ENCODE results near the gene PLSCR4.

PLSCR4 gene

DNA sequence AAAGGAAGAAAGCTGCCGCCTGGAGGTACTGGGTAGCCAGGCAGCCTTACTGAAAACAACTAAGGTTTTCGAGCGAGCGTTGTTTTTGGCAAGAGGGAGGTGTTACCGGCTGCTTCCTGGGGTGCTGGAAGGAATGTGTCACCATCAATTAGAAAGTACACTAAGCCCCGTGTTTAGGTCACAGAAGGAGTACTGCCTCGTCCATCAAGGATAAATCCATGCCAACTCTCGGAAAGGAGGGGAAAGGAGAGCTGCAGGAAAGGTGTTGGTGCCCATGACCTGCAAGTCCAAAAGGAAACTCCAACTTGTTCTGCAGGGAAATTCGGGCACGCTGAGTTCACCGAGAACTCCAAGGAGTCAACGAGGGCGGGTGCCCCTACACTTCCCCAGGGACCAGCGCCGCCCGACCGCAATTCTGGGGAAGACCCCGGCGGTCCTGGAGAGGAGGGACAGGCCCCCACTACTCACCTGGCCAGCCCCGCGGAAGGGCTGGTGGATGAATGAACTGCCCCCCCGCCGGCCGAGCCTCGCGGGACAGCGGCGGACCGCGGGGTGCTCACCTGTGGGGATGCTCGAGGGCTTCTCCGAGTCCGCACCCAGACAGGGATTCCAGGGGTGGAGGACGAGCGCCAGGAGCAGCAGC is 90.5 kb downstream of the PLSCR4 start:
- peak; percentile 84 to 93 for DNase-seq

DNA sequence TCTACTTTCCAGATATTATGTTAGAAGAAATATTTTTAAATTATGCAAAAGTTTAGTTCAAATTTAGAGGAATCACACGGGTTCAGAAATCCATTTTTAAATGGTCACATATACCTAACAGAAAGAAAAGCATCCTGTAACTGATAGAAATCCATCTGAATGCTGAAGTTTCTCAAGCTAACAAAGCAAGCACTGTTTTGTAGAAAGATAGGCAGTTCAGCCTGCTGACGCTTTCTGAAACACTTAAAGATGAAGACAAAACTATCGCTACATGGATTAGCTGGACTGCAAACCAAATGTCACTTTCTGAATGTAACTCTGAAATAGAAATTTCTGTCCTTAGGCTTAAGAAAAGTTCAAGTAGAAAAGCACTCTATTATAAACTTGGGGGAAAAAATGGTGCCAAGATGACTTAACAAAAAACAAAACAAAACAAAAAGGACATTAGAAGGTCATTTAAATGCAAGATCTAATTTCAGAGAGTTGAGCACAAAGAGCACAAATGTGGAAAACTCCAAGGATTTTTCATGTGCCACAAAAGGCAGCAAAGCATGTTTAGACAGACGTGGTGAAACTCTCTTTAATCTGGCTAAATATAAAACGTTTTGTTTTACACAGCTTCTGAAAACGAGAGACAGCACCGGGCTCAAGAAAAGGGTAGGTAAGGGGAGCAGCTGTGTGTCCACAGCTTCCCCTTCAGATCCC is 91.1 kb downstream of the PLSCR4 start:
- DNase-seq = peak in 1 of 2 experiments; percentile 37

DNA sequence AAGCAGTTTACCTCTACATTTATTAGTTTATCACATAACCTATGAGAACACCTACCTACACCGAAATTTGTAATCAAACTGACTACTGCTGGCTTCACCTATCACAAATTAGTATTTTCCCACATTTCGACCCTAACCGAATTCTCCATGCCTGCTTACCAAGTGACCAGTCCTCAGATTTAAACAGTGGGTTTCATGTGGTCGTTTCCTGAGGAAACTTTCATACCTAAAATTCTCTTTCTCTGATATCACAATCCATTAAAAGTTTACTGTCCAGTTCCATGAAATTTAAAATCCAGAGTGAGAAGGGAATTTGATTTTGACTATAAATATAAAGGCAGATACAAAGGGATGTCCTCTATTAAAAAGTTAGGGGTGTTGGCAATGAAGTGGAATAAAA is 91.9 kb downstream of the PLSCR4 start:
- DNase-seq = no peak

DNA sequence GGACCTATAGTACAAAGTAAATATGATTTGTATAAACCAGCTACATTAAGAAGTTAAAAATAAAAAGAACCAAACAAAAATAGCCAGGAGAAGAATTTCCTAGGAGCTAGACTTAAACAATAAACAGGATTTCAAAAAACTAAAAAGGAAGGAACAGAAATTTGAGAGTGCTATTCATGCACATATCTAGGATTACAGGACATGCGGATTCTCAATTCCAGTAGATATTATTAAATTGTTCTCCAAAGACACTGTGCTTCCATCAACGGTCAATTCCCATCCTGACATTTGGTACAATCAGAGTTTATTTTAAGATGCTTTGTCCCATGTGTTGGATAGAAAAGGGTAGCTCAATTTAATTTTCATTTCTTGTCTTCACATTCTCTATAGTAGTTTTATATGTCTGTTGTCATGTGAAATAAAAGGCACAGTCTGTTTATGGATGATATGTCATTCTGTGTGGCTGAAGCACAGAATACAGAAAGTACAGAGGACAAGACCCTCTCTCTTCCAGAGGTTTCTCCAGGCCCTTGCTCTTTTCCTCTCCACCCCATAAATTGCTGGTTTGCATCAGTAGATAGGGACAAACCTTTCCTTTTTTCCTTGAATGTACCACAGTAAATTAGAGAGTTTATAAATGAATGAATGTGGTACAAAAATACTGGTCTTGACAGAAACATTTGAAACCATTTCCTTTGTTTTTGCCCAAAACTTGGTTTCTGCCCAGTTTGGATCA is 93.4 kb downstream of the PLSCR4 start:
- DNase-seq = no peak

DNA sequence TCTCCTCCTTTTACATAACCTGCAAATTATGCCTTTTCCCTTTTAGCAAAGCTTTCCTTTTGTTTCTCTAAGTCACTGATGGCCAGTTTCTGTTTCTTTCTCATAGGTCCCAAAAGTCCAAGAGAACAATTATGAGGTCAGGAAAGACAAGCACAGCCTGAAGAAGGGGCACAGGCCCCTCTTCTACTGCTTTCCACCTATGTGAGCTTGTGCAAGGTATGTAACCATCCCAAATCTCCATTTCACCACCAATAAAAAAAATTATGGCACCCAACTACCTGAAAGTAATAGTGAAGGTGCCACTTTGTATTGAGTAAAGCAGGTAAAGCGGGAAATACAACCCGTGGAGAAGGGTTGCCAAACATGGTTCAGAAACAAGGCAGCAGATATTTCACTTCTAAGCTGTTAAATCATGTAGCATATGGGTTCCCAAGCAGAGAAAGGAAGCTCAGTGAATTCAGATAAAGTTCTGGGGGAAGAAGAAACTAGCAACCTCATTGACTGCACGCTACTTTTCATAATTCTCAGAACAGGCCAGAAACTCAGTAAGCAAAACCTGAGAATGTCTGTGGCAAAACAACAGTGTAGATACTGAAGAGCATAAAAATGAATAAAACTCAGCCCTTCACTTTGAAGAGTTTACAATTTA is 94.1 kb downstream of the PLSCR4 start:
- no peak for DNase-seq

DNA sequence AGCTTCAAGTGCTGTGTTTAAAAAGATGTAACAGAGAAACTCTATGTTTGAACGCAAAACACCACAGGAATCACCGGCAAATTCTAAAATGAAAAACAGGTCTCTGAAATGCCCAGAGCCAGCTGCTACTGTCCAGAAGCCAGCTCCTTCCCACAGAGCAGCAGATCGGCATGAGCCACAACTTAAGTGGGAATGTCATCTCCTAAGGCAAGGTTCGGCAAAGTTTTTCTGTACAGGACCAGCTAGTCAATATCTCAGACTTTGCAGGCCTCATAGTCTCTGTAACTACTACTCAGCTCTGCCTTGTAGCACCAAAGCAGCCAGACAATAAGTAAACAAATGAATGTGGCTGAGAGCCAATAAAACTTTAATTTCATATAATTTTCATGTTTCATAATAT is 94.8 kb downstream of the PLSCR4 start:
- DNase-seq = peak in 1 of 2 experiments; percentile 11

DNA sequence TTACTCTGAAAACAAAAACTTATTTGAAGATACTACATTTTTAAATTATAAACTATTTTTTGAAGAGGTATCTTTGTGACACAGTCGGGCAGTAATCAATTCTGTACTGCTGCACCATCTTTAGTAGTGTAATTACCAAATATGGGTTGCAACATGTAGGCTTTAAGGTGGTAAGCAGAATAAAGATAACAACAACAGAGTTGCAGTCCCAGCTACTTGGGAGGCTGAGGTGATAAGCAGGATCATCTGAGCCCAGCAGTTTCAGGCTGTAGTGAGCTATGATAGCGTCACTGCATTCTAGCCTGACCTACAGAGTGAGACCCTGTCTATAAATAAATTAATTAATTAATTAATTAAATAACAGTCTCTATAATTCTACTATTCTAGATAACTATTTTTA is 95.9 kb downstream of the PLSCR4 start:
- no peak for DNase-seq

DNA sequence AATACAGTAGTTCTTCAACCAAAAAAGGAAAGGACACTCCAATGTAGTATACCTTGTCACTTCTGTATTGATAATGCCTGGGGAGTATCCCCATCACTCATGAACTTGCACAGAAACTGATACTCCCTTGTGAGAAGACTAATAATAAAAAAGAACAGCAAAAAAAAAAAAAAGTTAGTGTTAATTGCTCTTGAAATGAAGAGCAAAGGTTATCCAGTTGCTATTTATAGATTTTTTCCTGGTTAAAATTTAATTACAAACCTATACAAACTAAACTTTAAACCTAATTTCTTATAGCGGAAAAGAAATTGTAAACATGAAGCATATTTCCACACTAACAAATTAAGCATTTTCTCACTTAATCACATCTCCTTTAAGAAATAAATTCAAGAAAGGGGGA is 96.6 kb downstream of the PLSCR4 start:
- no peak for DNase-seq

DNA sequence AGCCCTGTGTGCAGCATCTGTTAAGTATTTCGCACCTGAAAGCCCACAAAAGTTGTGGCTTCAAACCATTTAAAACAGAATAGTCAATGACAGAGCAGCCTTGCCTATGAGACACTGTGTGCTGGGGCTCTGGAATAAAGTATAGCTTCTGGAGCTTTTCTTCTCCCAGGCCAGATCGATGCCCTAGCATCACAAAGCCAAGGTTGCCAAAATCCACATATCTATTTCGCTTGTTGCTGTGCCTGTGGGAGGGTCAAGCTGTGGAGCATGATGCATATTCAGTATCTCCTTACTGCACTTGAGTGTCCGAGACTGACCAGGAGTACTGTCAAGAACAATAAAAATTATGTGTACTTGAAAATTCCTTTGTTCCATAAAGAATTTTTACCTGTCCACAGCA is 97.5 kb downstream of the PLSCR4 start:
- no peak for DNase-seq

DNA sequence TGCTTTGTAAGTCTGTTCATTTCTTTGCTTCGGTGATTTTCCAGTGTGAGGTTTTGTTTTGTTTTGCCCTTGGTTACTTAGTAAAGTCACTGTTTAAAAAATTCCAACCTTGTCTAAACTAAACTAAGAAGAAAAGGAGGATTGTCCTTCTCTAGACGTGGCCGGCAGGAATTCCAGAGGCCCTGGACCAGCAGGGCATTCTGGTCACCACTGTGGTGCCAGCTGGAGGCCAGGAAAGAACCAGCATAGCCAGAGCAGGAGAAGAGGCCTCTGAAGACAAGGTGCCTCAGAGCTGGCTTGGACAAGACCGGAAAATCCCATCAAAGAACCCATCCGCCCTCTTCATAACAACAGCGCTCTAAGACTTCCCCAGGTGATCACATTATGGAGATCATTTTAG is 98.1 kb downstream of the PLSCR4 start:
- DNase-seq = no peak

DNA sequence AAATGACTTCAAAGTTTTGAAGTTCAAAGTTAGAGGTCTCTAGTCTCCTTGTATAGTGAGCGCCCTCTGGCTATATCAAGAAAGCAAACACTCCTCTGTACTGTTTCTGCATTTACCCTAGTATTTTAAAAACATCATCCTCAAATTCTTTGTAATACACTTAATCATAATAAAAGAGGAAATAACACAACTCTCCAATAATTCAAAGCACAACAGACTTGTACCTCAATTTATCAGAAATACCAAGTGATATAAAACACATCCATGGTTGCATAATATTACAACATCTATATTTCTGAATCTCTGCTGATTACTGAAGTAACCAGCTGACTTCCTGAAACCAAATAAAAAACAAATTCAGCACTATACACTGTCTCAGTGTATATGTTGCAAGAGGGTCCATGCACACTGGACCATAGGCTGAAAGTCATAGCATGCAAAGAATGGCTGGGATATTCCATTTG is 102.4 kb downstream of the PLSCR4 start:
- DNase-seq = no peak

DNA sequence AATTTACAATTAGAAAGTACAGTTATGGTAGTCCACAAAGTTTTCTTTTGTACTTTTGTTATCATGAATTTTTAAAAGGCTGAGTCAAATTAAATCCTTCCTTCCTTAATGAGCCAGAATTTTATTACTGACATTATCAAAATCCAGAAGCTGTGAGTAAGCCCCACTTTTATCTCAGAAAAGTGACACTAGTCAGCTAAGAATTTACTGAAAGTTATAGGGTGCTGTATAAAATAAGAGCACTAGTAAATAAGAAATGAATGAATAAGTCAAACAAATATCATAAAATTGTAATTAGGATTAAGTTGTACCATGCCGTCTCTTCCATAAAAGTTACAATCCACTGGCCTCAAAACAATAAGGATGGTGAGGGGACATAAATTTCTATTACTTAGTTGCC is 105.3 kb downstream of the PLSCR4 start:
- DNase-seq = no peak

DNA sequence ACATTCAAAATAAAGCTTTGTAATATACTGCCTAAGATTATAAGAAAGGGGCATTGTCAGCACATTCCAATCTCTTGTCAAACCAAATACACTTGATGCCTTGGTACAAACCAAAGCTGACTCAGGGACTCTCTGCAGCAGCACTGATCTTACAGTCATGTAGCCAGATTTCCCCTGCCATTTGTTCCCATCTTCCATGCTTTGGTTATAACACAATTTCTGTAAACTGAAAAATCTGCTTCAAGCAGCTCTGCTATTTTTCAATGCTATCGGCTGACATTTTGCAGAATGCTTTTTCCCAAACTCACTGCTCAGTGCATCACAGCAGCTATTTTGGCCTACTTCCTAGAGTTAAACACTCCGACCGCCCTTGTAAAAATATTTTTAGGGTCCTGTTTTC is 108.1 kb downstream of the PLSCR4 start:
- no peak for DNase-seq

All from NCI-H524 (cell line).